ENCODE measurements around the gene SLC26A3. TPM values are rescaled to one million over a fixed set of nuclear protein-coding genes. Genes with fewer than 3 reads are reported as not detected.

The SLC26A3 gene
- total and polyA plus RNA-seq, 4 donors: under 0.01 to 0.49 (median 0.14) TPM

DNA sequence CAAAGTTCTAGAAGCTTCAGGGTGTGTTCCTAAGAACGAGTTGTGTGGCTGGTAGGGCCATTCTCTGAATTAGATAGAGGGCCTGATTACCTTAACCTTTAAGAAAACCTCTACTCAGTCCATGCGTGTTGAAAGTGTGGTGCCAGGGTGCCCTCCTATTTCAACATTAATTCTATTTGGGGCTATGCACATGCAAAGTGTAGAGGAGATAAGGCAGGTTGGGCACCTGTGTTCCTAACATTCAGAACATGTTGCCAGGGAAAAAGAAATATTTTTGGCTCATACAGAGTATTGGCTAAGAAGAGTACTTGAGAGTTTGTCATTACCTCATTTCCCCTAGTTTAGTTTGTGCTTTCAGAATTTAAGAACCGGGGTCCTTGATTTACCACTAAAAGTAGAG lies 20.6 kb downstream of the SLC26A3 start:
- no peak for DNase-seq (ENCODE audit: low spot score)

DNA sequence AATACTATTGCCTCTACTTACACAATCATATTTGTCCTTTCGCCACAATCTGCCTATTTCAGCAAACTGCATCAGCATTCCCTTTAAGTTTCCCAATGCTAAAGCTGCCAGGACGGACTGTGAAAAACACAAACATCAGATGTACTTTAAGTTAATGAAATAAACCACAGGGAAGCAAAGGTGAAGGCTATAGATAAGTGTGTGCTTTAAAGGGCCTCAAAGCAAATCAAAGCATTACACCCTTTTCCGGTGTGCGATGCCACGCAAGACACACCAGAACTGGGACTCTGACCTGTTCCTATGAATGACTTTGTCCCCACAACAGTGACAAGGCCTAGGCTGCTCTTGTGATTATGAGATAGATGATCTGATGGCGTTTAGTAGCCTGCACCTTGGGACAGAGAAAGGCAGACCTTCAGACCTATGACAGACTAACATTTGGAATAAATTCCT lies 23.4 kb downstream of the SLC26A3 start:
- H3K27me3 ChIP-seq (ENCODE audit: control insufficient read depth in 4 of 4, insufficient read depth in 4 of 4, low read length in 3 of 4): no peaks in the 10 kb centered on the region
- peak overlapping the region in 1 of 2 donors; percentile 38 for H3K27ac ChIP-seq (ENCODE audit: low read depth in 1 of 2, low read length in 2 of 2)
- no peak for DNase-seq (ENCODE audit: low spot score)
- no peak overlapping the region for H3K4me3 ChIP-seq (ENCODE audit: low read depth in 1 of 3, low read length in 3 of 3)
- no peaks in the 10 kb centered on the region for H3K36me3 ChIP-seq (ENCODE audit: control insufficient read depth in 4 of 4, insufficient read depth in 3 of 4, low read depth in 1 of 4, low read length in 3 of 4)
- WGBS: 36% methylated on average over 6 of the region's 6 CpGs
- peaks cover 1 to 21% (median 14%) of the 10 kb centered on the region in 4 donors for H3K4me1 ChIP-seq (ENCODE audit: control insufficient read depth in 4 of 4, insufficient read depth in 4 of 4, low read length in 3 of 4)
- H3K9me3 ChIP-seq (ENCODE audit: control insufficient read depth in 4 of 4, low read length in 3 of 4): no peaks in the 10 kb centered on the region
- H3K9ac ChIP-seq (ENCODE audit: low read depth in 1 of 2, low read length in 2 of 2): no peak overlapping the region
- TF ChIP-seq, protein P1, sequence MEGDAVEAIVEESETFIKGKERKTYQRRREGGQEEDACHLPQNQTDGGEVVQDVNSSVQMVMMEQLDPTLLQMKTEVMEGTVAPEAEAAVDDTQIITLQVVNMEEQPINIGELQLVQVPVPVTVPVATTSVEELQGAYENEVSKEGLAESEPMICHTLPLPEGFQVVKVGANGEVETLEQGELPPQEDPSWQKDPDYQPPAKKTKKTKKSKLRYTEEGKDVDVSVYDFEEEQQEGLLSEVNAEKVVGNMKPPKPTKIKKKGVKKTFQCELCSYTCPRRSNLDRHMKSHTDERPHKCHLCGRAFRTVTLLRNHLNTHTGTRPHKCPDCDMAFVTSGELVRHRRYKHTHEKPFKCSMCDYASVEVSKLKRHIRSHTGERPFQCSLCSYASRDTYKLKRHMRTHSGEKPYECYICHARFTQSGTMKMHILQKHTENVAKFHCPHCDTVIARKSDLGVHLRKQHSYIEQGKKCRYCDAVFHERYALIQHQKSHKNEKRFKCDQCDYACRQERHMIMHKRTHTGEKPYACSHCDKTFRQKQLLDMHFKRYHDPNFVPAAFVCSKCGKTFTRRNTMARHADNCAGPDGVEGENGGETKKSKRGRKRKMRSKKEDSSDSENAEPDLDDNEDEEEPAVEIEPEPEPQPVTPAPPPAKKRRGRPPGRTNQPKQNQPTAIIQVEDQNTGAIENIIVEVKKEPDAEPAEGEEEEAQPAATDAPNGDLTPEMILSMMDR (IDR thresholded peaks at IDR 0.05; ENCODE audit: low read depth, low read length, missing input control): no peak
- TF ChIP-seq HNF4G (IDR thresholded peaks at IDR 0.05) (peak; percentile 88), RXRA (IDR thresholded peaks at IDR 0.05) (peak; percentile 75 to 81)
- TF ChIP-seq, protein P2, sequence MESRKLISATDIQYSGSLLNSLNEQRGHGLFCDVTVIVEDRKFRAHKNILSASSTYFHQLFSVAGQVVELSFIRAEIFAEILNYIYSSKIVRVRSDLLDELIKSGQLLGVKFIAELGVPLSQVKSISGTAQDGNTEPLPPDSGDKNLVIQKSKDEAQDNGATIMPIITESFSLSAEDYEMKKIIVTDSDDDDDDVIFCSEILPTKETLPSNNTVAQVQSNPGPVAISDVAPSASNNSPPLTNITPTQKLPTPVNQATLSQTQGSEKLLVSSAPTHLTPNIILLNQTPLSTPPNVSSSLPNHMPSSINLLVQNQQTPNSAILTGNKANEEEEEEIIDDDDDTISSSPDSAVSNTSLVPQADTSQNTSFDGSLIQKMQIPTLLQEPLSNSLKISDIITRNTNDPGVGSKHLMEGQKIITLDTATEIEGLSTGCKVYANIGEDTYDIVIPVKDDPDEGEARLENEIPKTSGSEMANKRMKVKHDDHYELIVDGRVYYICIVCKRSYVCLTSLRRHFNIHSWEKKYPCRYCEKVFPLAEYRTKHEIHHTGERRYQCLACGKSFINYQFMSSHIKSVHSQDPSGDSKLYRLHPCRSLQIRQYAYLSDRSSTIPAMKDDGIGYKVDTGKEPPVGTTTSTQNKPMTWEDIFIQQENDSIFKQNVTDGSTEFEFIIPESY (IDR thresholded peaks at IDR 0.05): peak; percentile 48
- TF ChIP-seq, protein P3, sequence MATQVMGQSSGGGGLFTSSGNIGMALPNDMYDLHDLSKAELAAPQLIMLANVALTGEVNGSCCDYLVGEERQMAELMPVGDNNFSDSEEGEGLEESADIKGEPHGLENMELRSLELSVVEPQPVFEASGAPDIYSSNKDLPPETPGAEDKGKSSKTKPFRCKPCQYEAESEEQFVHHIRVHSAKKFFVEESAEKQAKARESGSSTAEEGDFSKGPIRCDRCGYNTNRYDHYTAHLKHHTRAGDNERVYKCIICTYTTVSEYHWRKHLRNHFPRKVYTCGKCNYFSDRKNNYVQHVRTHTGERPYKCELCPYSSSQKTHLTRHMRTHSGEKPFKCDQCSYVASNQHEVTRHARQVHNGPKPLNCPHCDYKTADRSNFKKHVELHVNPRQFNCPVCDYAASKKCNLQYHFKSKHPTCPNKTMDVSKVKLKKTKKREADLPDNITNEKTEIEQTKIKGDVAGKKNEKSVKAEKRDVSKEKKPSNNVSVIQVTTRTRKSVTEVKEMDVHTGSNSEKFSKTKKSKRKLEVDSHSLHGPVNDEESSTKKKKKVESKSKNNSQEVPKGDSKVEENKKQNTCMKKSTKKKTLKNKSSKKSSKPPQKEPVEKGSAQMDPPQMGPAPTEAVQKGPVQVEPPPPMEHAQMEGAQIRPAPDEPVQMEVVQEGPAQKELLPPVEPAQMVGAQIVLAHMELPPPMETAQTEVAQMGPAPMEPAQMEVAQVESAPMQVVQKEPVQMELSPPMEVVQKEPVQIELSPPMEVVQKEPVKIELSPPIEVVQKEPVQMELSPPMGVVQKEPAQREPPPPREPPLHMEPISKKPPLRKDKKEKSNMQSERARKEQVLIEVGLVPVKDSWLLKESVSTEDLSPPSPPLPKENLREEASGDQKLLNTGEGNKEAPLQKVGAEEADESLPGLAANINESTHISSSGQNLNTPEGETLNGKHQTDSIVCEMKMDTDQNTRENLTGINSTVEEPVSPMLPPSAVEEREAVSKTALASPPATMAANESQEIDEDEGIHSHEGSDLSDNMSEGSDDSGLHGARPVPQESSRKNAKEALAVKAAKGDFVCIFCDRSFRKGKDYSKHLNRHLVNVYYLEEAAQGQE (IDR thresholded peaks at IDR 0.05): no peak

More for the DNA sequence above, 20.6 kb downstream of the SLC26A3 start:
- no peak overlapping the region for H3K27ac ChIP-seq (ENCODE audit: low read depth in 1 of 2, low read length in 2 of 2)
- H3K9ac ChIP-seq (ENCODE audit: low read depth in 1 of 2, low read length in 2 of 2): no peak overlapping the region
- TF ChIP-seq RAD21 (IDR thresholded peaks at IDR 0.05) (no peak), GABPA (IDR thresholded peaks at IDR 0.05 in 1 of 2, conservative IDR thresholded peaks at IDR 0.05 in 1 of 2) (no peak), FOXA1 (IDR thresholded peaks at IDR 0.05) (no peak), HNF4A (conservative IDR thresholded peaks at IDR 0.05) (no peak), JUND (IDR thresholded peaks at IDR 0.05) (no peak), FOXA2 (IDR thresholded peaks at IDR 0.05) (no peak)
- TF ChIP-seq, protein P4, sequence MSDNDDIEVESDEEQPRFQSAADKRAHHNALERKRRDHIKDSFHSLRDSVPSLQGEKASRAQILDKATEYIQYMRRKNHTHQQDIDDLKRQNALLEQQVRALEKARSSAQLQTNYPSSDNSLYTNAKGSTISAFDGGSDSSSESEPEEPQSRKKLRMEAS (IDR thresholded peaks at IDR 0.05): no peak
- TF ChIP-seq, protein P1 (IDR thresholded peaks at IDR 0.05; ENCODE audit: low read depth, low read length, missing input control): no peak
- TF ChIP-seq, protein P3 (IDR thresholded peaks at IDR 0.05): no peak
- TF ChIP-seq, protein P2 (IDR thresholded peaks at IDR 0.05): no peak
- WGBS: 66% methylated on average over 3 of the region's 3 CpGs
- H3K9me3 ChIP-seq (ENCODE audit: control insufficient read depth in 4 of 4, low read length in 3 of 4): no peaks in the 10 kb centered on the region
- H3K4me1 ChIP-seq (ENCODE audit: control insufficient read depth in 4 of 4, insufficient read depth in 4 of 4, low read length in 3 of 4): peaks cover 1 to 21% (median 14%) of the 10 kb centered on the region in 4 donors
- H3K4me3 ChIP-seq (ENCODE audit: low read depth in 1 of 3, low read length in 3 of 3): no peak overlapping the region
- H3K27me3 ChIP-seq (ENCODE audit: control insufficient read depth in 4 of 4, insufficient read depth in 4 of 4, low read length in 3 of 4): no peaks in the 10 kb centered on the region
- H3K36me3 ChIP-seq (ENCODE audit: control insufficient read depth in 4 of 4, insufficient read depth in 3 of 4, low read depth in 1 of 4, low read length in 3 of 4): no peaks in the 10 kb centered on the region
